ENCODE measurements around the gene TRPM2.
A peak's percentile ranks its signal among the peaks of the same experiment; 100 is the strongest.
"Not testable (repeated sequence)": the region's sequence is repeated elsewhere in the genome, so short reads cannot be mapped to it uniquely, and the experiment has no call there.

The TRPM2 gene

GRCh38 chr21:44395260-44395659 is 41.8 kb downstream of the TRPM2 start:
- DNase-seq (ENCODE audit: low read depth in 2 of 2, low spot score in 1 of 2), result no peak

- not testable (repeated sequence) for DNase-seq (ENCODE audit: low read depth in 2 of 2, low spot score in 1 of 2)
Observed at GRCh38 chr21:44396803-44397202, 43.4 kb downstream of the TRPM2 start.

- DNase-seq (ENCODE audit: low read depth in 2 of 2, low spot score in 1 of 2), result no peak
Observed at GRCh38 chr21:44397431-44398031, 44.1 kb downstream of the TRPM2 start.

GRCh38 chr21:44398499-44398898 is 45.1 kb downstream of the TRPM2 start:
- no peak for DNase-seq (ENCODE audit: low read depth in 2 of 2, low spot score in 1 of 2)

- no peak for DNase-seq (ENCODE audit: low read depth in 2 of 2, low spot score in 1 of 2)
Observed at GRCh38 chr21:44399151-44399954, 45.9 kb downstream of the TRPM2 start.

- no peak for DNase-seq (ENCODE audit: low read depth in 2 of 2, low spot score in 1 of 2)
Observed at GRCh38 chr21:44399955-44400790, 46.8 kb downstream of the TRPM2 start.

- DNase-seq (ENCODE audit: low read depth in 2 of 2, low spot score in 1 of 2), result no peak
Observed at GRCh38 chr21:44400791-44401385, 47.5 kb downstream of the TRPM2 start.

- no peak for DNase-seq (ENCODE audit: low read depth in 2 of 2, low spot score in 1 of 2)
Observed at GRCh38 chr21:44401386-44402160, 48.2 kb downstream of the TRPM2 start.

- DNase-seq (ENCODE audit: low read depth in 2 of 2, low spot score in 1 of 2), result no peak
Observed at GRCh38 chr21:44402323-44403105, 49.1 kb downstream of the TRPM2 start.

- DNase-seq (ENCODE audit: low read depth in 2 of 2, low spot score in 1 of 2), result no peak
Observed at GRCh38 chr21:44403106-44404020, 49.9 kb downstream of the TRPM2 start.

GRCh38 chr21:44404482-44404881 is 51.1 kb downstream of the TRPM2 start:
- DNase-seq (ENCODE audit: low read depth in 2 of 2, low spot score in 1 of 2), result not testable (repeated sequence)

GRCh38 chr21:44405091-44405947 is 51.9 kb downstream of the TRPM2 start:
- DNase-seq (ENCODE audit: low read depth in 2 of 2, low spot score in 1 of 2), result no peak

GRCh38 chr21:44405948-44406872 is 52.8 kb downstream of the TRPM2 start:
- DNase-seq (ENCODE audit: low read depth in 2 of 2, low spot score in 1 of 2), result no peak

GRCh38 chr21:44406953-44407352 is 53.5 kb downstream of the TRPM2 start:
- DNase-seq (ENCODE audit: low read depth in 2 of 2, low spot score in 1 of 2), result no peak

GRCh38 chr21:44407493-44407892 is 54.1 kb downstream of the TRPM2 start:
- peak in 1 of 2 donors; percentile 11 for DNase-seq (ENCODE audit: low read depth in 2 of 2, low spot score in 1 of 2)

GRCh38 chr21:44408226-44408625 is 54.8 kb downstream of the TRPM2 start:
- no peak for DNase-seq (ENCODE audit: low read depth in 2 of 2, low spot score in 1 of 2)

Data from stimulated activated CD8-positive, alpha-beta memory T cell treated with anti-CD3 and anti-CD28 coated beads, Interleukin-4, amount 100 ng/mL, for 4 hours (primary cell).